B cell (primary cell): ENCODE data around the gene ELAVL2. TPM values are rescaled to one million over a fixed set of nuclear protein-coding genes. Genes with fewer than 3 reads are reported as not detected.

Experiments used
- ATAC-seq: fragments of 200-7000 bp; cut with Tn5 transposase; one replicate; pipeline ENCODE4 v1.10.0; 2021; ENCODE audit warnings: low read depth, mild to moderate bottlenecking, moderate number of reproducible peaks, moderate library complexity
- CTCF ChIA-PET: fragments of 350-600 bp; sonication (Branson Sonifier 250); formaldehyde crosslinking; loops from one replicate; lab custom pipeline; 2021; ENCODE audit warnings: antibody characterized with exemption, inconsistent platforms; lab: Charles Lee
- POLR2A ChIA-PET: fragments of 350-600 bp; sonication (Branson Sonifier 250); formaldehyde crosslinking; loops from one replicate; lab custom pipeline; 2021; ENCODE audit warnings: antibody characterized with exemption; lab: Charles Lee
- DNase-seq: peaks from one replicate; pipeline ENCODE4 v3.0.0; 2013
- H2AFZ ChIP-seq: 2 replicates; pipeline ENCODE4 v1.6.1; 2012; ENCODE audit warnings: mild to moderate bottlenecking, low read depth, low read length; ENCODE audit not compliant: insufficient read depth, poor library complexity, severe bottlenecking
- H3K27ac ChIP-seq, 2 donors: 1 replicate in 1 of 2; 2 replicates in 1 of 2; pipeline ENCODE4 v1.5.1; 2012 to 2013; ENCODE audit warnings: low read length in 2 of 2, mild to moderate bottlenecking in 2 of 2, moderate library complexity in 1 of 2
- H3K27me3 ChIP-seq, 4 experiments: fragments of 200-600 bp in 1 of 4; sonication (generic) in 1 of 4; replicated peaks in 1 of 4; 1 replicate in 2 of 4; 2 replicates in 2 of 4; pipeline versions ENCODE4 v1.6.1 to v1.7.0; 2013 to 2016; ENCODE audit warnings: low read length in 3 of 4, mild to moderate bottlenecking in 2 of 4, mixed read lengths in 1 of 4, moderate library complexity in 1 of 4; ENCODE audit not compliant: insufficient read depth in 4 of 4, control insufficient read depth in 3 of 4; ENCODE audit errors: control extremely low read depth in 1 of 4
- H3K36me3 ChIP-seq, 2 experiments: replicated peaks in 1 of 2; 1 replicate in 1 of 2; 2 replicates in 1 of 2; pipeline versions ENCODE4 v1.6.1 to v1.7.1; 2013; ENCODE audit warnings: low read length in 1 of 2; ENCODE audit not compliant: insufficient read depth in 2 of 2, control insufficient read depth in 1 of 2; ENCODE audit errors: control extremely low read depth in 1 of 2, extremely low read depth in 1 of 2
- H3K4me1 ChIP-seq, 2 donors: fragments of 200-600 bp in 1 of 2; sonication (generic) in 1 of 2; 1 replicate in 1 of 2; 2 replicates in 1 of 2; pipeline versions ENCODE4 v1.5.1 to v1.6.1; 2013 to 2017; ENCODE audit warnings: low read length in 2 of 2; ENCODE audit not compliant: control insufficient read depth in 2 of 2, insufficient read depth in 2 of 2
- H3K4me2 ChIP-seq: replicated peaks from 2 replicates; pipeline ENCODE3; 2012; ENCODE audit warnings: mild to moderate bottlenecking, low read depth, low read length; ENCODE audit not compliant: poor library complexity, severe bottlenecking
- H3K4me3 ChIP-seq, 5 experiments: fragments of 200-600 bp in 1 of 5; sonication (generic) in 1 of 5; 1 replicate in 3 of 5; 2 replicates in 2 of 5; pipeline versions ENCODE4 v1.5.1 to v1.7.0; 2011 to 2016; ENCODE audit warnings: low read length in 4 of 5, mild to moderate bottlenecking in 4 of 5, low read depth in 2 of 5, control low read depth in 1 of 5, moderate library complexity in 1 of 5; ENCODE audit not compliant: insufficient read depth in 1 of 5; ENCODE audit errors: control extremely low read depth in 1 of 5, extremely low read depth in 1 of 5
- H3K79me2 ChIP-seq: fragments of 200-600 bp; sonication (generic); one replicate; pipeline ENCODE4 v1.6.0; 2016; ENCODE audit warnings: low read length; ENCODE audit not compliant: control insufficient read depth, insufficient read depth
- H3K9ac ChIP-seq: fragments of 200-600 bp; sonication (generic); 2 replicates; pipeline ENCODE4 v1.6.1; 2017; ENCODE audit warnings: mild to moderate bottlenecking, low read length, moderate library complexity
- H3K9me3 ChIP-seq, 3 donors: one replicate each; pipeline versions ENCODE4 v1.6.1 to v1.7.1; 2013; ENCODE audit warnings: low read length in 2 of 3; ENCODE audit not compliant: control insufficient read depth in 2 of 3, insufficient read depth in 1 of 3; ENCODE audit errors: control extremely low read depth in 1 of 3
- H4K20me1 ChIP-seq: 2 replicates; pipeline ENCODE4 v1.6.0; 2012; ENCODE audit warnings: mild to moderate bottlenecking, low read length; ENCODE audit not compliant: insufficient read depth, control insufficient read depth, poor library complexity, severe bottlenecking
- H3K27ac Mint-ChIP-seq: one replicate; pipeline ENCODE4 v1.8.0; 2021; ENCODE audit warnings: mixed read lengths
- H3K27me3 Mint-ChIP-seq: one replicate; pipeline ENCODE4 v1.8.0; 2021; ENCODE audit warnings: mixed read lengths
- H3K4me1 Mint-ChIP-seq: one replicate; pipeline ENCODE4 v1.8.0; 2021; ENCODE audit warnings: mixed read lengths
- H3K4me3 Mint-ChIP-seq: one replicate; pipeline ENCODE4 v1.8.0; 2021; ENCODE audit warnings: mixed read lengths
- H3K9me3 Mint-ChIP-seq: one replicate; pipeline ENCODE4 v1.8.0; 2022; ENCODE audit warnings: mixed read lengths; ENCODE audit not compliant: insufficient read depth
- EZH2 ChIP-seq: IDR thresholded peaks from 2 replicates; pipeline ENCODE4 v1.6.1; 2012; ENCODE audit warnings: borderline replicate concordance, low read depth, mild to moderate bottlenecking, moderate library complexity, low read length; ENCODE audit not compliant: insufficient read depth, poor library complexity, severe bottlenecking
- WGBS: methylation state at CpG from one replicate; pipeline ENCODE4 v1.1.5; 2013; ENCODE audit warnings: missing lambda C conversion rate; ENCODE audit not compliant: insufficient coverage; 5-methylcytosine and 5-hydroxymethylcytosine counted together
- intact Hi-C: fragments of 100-400 bp; cut with micrococcal nuclease; formaldehyde crosslinking; loops from one replicate; pipeline ENCODE4 v1.10.0; 2022
- polyA plus RNA-seq: library from polyadenylated mRNA; depleted of rRNA; stranded (reverse); fragments of >200 nt; gene quantifications from 2 replicates; pipeline ENCODE4 v1.2.3, GENCODE V29; 2012
- total RNA-seq, 2 donors: library from RNA; stranded (reverse); fragments of 120-200 nt in 1 of 2; gene quantifications; 1 replicate in 1 of 2; 2 replicates in 1 of 2; pipeline versions ENCODE4 v1.2.3 to v1.2.4, GENCODE V29; 2013 to 2022
- TF ChIP-seq, protein P1 (sequence below): fragments of 200-600 bp; IDR thresholded peaks from one replicate; pipeline ENCODE4 v1.8.0; 2022; ENCODE audit warnings: antibody characterized with exemption, mild to moderate bottlenecking

The ELAVL2 gene
- total and polyA plus RNA-seq, 2 donors (not counting 1 experiment from before 2014, with no cell fraction given) = not detected

DNA sequence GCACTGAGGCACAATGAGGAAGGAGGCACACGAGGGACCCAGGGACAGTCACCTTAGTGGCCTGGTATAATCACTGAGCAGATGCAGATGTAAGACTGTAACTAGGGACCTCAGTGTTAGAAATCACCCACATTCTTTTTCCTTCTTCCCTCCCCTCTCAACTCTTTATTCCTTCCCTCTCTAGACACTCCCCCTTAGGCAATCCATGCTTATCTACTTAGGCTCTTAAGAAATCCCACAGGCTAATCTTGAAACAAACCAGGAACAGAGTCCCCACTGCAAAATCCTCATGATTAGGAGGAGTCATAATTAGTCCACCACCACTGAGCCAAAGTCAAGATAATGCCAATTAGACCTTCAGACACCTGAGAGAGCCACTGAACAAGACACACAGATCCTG is 84.7 kb downstream of the ELAVL2 start:
- Histone ChIP-seq H3K36me3 (no peaks in the 10 kb centered on the region), H4K20me1 (no peaks in the 10 kb centered on the region), H2AFZ (no peak overlapping the region), H3K9me3 (peaks cover 0 to 2% (median 0%) of the 10 kb centered on the region in 3 donors), H3K9ac (no peak overlapping the region), H3K27me3 (no peaks in the 10 kb centered on the region), H3K79me2 (no peaks in the 10 kb centered on the region), H3K4me2 (no peak overlapping the region), H3K4me1 (no peaks in the 10 kb centered on the region), H3K27ac (no peak overlapping the region), H3K4me3 (no peak overlapping the region)
- H3K27me3 Mint-ChIP-seq = no peaks in the 10 kb centered on the region
- DNase-seq (no peak), ATAC-seq (no peak)
- no CpG with 5 or more reads among the region's 1 CpG for WGBS
- no peak overlapping the region for H3K27ac Mint-ChIP-seq
- intact Hi-C loops = no loop called here
- H3K4me1 Mint-ChIP-seq = no peaks in the 10 kb centered on the region
- no peak for TF ChIP-seq EZH2
- TF ChIP-seq, protein P1, sequence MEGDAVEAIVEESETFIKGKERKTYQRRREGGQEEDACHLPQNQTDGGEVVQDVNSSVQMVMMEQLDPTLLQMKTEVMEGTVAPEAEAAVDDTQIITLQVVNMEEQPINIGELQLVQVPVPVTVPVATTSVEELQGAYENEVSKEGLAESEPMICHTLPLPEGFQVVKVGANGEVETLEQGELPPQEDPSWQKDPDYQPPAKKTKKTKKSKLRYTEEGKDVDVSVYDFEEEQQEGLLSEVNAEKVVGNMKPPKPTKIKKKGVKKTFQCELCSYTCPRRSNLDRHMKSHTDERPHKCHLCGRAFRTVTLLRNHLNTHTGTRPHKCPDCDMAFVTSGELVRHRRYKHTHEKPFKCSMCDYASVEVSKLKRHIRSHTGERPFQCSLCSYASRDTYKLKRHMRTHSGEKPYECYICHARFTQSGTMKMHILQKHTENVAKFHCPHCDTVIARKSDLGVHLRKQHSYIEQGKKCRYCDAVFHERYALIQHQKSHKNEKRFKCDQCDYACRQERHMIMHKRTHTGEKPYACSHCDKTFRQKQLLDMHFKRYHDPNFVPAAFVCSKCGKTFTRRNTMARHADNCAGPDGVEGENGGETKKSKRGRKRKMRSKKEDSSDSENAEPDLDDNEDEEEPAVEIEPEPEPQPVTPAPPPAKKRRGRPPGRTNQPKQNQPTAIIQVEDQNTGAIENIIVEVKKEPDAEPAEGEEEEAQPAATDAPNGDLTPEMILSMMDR = no peak
- peaks cover 2% of the 10 kb centered on the region for H3K9me3 Mint-ChIP-seq
- ChIA-PET CTCF (no interaction called here), POLR2A (no interaction called here)
- no peak overlapping the region for H3K4me3 Mint-ChIP-seq

DNA sequence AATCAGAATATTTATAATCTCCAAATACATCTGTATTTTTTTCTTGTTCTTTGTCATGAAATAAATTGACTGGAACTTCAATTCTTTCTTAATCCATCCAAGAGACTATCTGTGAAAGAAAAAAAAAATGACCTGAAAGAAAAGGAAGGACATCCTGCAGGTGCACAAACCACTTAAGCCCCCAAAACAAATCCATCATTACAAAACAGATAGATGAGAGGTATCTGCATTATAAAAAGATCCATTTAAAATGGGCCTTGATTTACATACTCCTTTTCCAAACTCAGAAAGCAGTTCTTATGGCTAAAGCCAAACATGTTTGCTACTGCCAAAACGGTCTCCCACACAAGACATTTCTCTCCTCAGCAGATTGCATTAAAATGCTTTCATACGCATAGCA is 85.5 kb downstream of the ELAVL2 start:
- Histone ChIP-seq H3K79me2 (no peaks in the 10 kb centered on the region), H3K9ac (no peak overlapping the region), H3K4me1 (no peaks in the 10 kb centered on the region), H4K20me1 (no peaks in the 10 kb centered on the region), H3K27me3 (no peaks in the 10 kb centered on the region), H3K9me3 (peaks cover 0 to 2% (median 0%) of the 10 kb centered on the region in 3 donors), H3K27ac (no peak overlapping the region), H2AFZ (no peak overlapping the region), H3K4me3 (no peak overlapping the region), H3K4me2 (no peak overlapping the region), H3K36me3 (no peaks in the 10 kb centered on the region)
- intact Hi-C loops = no loop called here
- Mint-ChIP-seq H3K27ac (no peak overlapping the region), H3K4me3 (no peak overlapping the region), H3K9me3 (peaks cover 2% of the 10 kb centered on the region), H3K4me1 (no peaks in the 10 kb centered on the region), H3K27me3 (no peaks in the 10 kb centered on the region)
- ATAC-seq (no peak), DNase-seq (no peak)
- no peak for TF ChIP-seq EZH2
- TF ChIP-seq, protein P1 = no peak
- POLR2A ChIA-PET = no interaction called here
- CTCF ChIA-PET = no interaction called here
- WGBS = no CpG with 5 or more reads among the region's 2 CpGs
